OCI-LY7 (cell line): ENCODE results near the gene PFKP.

ENCODE experiments used
- EZH2phosphoT487 ChIP-seq: fragments of 200-600 bp; sonication (generic); IDR thresholded peaks from 2 replicates; pipeline ENCODE4 v1.6.1; 2018; ENCODE audit warnings: low read depth, borderline replicate concordance, mild to moderate bottlenecking, mixed run types, antibody characterized with exemption, low read length, moderate library complexity, mixed read lengths
- TF ChIP-seq, protein P1 (sequence below): fragments of 200-600 bp; sonication (generic); conservative IDR thresholded peaks from 2 replicates; pipeline ENCODE4 v1.5.1; 2014; ENCODE audit warnings: mild to moderate bottlenecking, antibody characterized with exemption, low read length, moderate library complexity, mixed read lengths

DNA sequence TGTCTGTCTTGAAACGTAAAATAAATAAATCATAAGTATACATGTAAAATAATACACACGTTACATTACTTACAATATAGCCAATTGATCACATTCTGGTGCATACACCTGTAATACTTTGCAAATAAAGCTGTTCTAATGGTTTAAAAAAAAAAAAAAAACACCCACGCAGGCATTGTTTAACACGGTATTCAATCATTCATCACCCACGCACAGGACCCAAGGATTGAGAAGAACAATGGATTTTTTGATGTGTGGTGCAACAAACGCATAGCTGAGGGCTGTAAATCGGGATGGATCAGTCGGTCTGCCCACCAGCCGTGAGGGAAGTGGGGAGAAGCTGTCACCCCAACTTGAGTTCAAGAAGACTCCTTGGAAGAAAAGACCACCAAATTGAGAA lies 96.5 kb downstream of the PFKP start:
- TF ChIP-seq, protein P1, sequence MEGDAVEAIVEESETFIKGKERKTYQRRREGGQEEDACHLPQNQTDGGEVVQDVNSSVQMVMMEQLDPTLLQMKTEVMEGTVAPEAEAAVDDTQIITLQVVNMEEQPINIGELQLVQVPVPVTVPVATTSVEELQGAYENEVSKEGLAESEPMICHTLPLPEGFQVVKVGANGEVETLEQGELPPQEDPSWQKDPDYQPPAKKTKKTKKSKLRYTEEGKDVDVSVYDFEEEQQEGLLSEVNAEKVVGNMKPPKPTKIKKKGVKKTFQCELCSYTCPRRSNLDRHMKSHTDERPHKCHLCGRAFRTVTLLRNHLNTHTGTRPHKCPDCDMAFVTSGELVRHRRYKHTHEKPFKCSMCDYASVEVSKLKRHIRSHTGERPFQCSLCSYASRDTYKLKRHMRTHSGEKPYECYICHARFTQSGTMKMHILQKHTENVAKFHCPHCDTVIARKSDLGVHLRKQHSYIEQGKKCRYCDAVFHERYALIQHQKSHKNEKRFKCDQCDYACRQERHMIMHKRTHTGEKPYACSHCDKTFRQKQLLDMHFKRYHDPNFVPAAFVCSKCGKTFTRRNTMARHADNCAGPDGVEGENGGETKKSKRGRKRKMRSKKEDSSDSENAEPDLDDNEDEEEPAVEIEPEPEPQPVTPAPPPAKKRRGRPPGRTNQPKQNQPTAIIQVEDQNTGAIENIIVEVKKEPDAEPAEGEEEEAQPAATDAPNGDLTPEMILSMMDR: no peak
- no peak for TF ChIP-seq EZH2phosphoT487
